ENCODE data around the gene CEP135. TPM values are rescaled to one million over a fixed set of nuclear protein-coding genes. Genes with fewer than 3 reads are reported as not detected.

CEP135 gene
- total RNA-seq, 1 donor from 2014 or later = 30.2 TPM

- POLR2A ChIA-PET = no interaction called here
- no peak overlapping the region for H3K4me3 Mint-ChIP-seq
- TF ChIP-seq, protein P1, sequence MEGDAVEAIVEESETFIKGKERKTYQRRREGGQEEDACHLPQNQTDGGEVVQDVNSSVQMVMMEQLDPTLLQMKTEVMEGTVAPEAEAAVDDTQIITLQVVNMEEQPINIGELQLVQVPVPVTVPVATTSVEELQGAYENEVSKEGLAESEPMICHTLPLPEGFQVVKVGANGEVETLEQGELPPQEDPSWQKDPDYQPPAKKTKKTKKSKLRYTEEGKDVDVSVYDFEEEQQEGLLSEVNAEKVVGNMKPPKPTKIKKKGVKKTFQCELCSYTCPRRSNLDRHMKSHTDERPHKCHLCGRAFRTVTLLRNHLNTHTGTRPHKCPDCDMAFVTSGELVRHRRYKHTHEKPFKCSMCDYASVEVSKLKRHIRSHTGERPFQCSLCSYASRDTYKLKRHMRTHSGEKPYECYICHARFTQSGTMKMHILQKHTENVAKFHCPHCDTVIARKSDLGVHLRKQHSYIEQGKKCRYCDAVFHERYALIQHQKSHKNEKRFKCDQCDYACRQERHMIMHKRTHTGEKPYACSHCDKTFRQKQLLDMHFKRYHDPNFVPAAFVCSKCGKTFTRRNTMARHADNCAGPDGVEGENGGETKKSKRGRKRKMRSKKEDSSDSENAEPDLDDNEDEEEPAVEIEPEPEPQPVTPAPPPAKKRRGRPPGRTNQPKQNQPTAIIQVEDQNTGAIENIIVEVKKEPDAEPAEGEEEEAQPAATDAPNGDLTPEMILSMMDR (IDR thresholded peaks at IDR 0.05) = no peak
- no peaks in the 10 kb centered on the region for H3K9me3 Mint-ChIP-seq
- no peaks in the 10 kb centered on the region for H3K27me3 Mint-ChIP-seq
- intact Hi-C loops (cut with micrococcal nuclease) = no loop called here
- DNase-seq (no peak), ATAC-seq (ENCODE audit: low read depth) (no peak)
- CTCF ChIA-PET = no interaction called here
- H3K27ac Mint-ChIP-seq = no peak overlapping the region
- peaks cover 66% of the 10 kb centered on the region for H3K36me3 Mint-ChIP-seq (ENCODE audit: low read depth)
- H3K4me1 Mint-ChIP-seq = no peaks in the 10 kb centered on the region
These were observed 24.9 kb downstream of the CEP135 start for GRCh38 chr4:55973650-55974049.

DNA sequence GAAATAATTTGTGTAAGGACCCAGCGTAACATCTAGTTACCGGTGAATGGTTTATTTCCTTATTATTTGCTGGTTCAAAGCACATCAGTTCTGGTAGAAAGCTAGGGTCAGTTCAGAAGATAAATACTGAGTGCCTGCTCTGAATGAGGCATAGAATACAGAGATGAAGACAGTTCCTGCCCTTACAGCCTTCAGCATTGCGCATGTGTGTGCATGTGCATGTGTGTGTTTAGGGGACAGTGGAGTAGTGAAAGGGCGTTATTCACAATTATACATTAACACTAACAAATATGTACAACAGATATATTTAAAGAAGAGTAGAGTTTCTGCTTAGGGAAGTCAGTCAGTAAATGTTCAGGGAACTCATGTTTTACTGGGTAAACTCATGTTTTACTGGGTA is 29.1 kb downstream of the CEP135 start:
- no peak for DNase-seq
- no peaks in the 10 kb centered on the region for H3K9me3 Mint-ChIP-seq
- H3K27ac Mint-ChIP-seq = no peak overlapping the region
- H3K4me1 Mint-ChIP-seq = peaks cover 34% of the 10 kb centered on the region
- ChIA-PET POLR2A (interaction anchor here (0.9 kb wide), 1 partner anchor 29 kb away, joined by 3 read pairs; the partner anchor contains the start of gene CEP135), CTCF (interaction anchor here (3.2 kb wide), 1 partner anchor 29 kb away, joined by 14 read pairs; the partner anchor contains the start of gene CEP135)
- H3K4me3 Mint-ChIP-seq = no peak overlapping the region
- TF ChIP-seq, protein P1 (IDR thresholded peaks at IDR 0.05) = no peak
- H3K36me3 Mint-ChIP-seq (ENCODE audit: low read depth) = peaks cover 66% of the 10 kb centered on the region
- intact Hi-C loops (cut with micrococcal nuclease) = loop anchor here (2.0 kb wide), 1 partner anchor 15 kb away; no protein-coding TSS in a partner anchor
- no peaks in the 10 kb centered on the region for H3K27me3 Mint-ChIP-seq
- no peak for ATAC-seq (ENCODE audit: low read depth)

DNA sequence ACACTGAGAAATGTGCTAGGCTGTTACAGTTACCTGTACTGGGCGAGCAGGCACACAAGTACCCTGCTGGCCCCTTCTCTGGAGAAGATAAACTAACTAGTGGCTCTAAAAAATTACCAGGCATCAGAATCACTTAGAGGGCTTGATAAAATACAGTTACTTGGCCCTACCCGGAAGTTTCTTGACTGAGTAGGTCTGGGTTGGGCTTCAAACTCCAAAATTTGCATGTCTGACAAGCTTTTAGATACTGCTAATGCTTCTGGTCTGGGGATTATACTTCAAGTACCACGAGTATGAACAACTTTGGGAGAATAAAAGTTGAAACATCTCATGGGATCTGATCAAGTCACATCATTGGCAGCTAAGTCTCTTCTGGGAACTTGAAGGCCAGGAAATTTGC is 30.8 kb downstream of the CEP135 start:
- intact Hi-C loops (cut with micrococcal nuclease) = loop anchor here (1.0 to 2.0 kb wide), 2 partner anchors 13 to 31 kb away; partner anchors contain the start of gene CEP135
- Mint-ChIP-seq H3K27ac (peak overlapping the region; percentile 73), H3K27me3 (no peaks in the 10 kb centered on the region), H3K9me3 (no peaks in the 10 kb centered on the region), H3K4me3 (peak overlapping the region; percentile 29), H3K36me3 (ENCODE audit: low read depth) (peaks cover 64% of the 10 kb centered on the region), H3K4me1 (peaks cover 37% of the 10 kb centered on the region)
- TF ChIP-seq, protein P1 (IDR thresholded peaks at IDR 0.05) = no peak
- ATAC-seq (ENCODE audit: low read depth) = peak; percentile 82
- no peak for DNase-seq
- ChIA-PET POLR2A (interaction anchor here (2.9 kb wide), 1 partner anchor 31 kb away, joined by 21 read pairs; the partner anchor contains the start of gene CEP135), CTCF (interaction anchor here (3.2 kb wide), 1 partner anchor 31 kb away, joined by 14 read pairs; the partner anchor contains the start of gene CEP135)

DNA sequence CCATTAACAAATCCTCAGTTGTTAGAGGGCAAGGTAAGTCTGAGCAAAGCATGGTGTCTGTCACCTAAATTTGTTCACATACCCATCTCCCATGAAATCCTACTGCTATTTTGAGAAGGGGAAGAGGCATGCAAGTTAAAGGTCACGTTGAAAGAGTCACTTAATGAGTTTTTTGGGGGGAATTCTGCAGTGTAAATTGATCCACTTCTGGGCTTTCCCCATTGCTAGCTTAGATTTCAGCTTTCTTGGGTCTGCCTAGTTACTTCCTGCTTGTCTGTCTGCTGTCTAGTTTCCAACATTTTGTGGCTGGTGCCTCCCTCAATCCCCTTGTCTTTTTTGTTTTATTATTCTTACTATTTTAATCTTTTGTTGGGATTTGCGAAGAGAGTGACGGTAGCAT is 32.0 kb downstream of the CEP135 start:
- Mint-ChIP-seq H3K27ac (peak overlapping the region; percentile 85), H3K27me3 (no peaks in the 10 kb centered on the region), H3K4me1 (peaks cover 37% of the 10 kb centered on the region), H3K36me3 (ENCODE audit: low read depth) (peaks cover 62% of the 10 kb centered on the region), H3K9me3 (no peaks in the 10 kb centered on the region), H3K4me3 (peak overlapping the region; percentile 72)
- ChIA-PET POLR2A (interaction anchor here (1.1 to 2.9 kb wide), 3 partner anchors 11 to 33 kb away, joined by 4 to 21 read pairs (median 4); partner anchors contain the start of gene CEP135), CTCF (interaction anchor here (0.9 to 3.2 kb wide), 2 partner anchors 10 to 32 kb away, joined by 4 to 14 read pairs; partner anchors contain the start of gene CEP135)
- no peak for DNase-seq
- TF ChIP-seq, protein P1 (IDR thresholded peaks at IDR 0.05) = no peak
- ATAC-seq (ENCODE audit: low read depth) = peak; percentile 45
- intact Hi-C loops (cut with micrococcal nuclease) = no loop called here

- Mint-ChIP-seq H3K4me1 (peaks cover 37% of the 10 kb centered on the region), H3K9me3 (no peaks in the 10 kb centered on the region), H3K27ac (no peak overlapping the region), H3K4me3 (no peak overlapping the region), H3K36me3 (ENCODE audit: low read depth) (peaks cover 72% of the 10 kb centered on the region), H3K27me3 (no peaks in the 10 kb centered on the region)
- ATAC-seq (ENCODE audit: low read depth) (no peak), DNase-seq (no peak)
- TF ChIP-seq, protein P1 (IDR thresholded peaks at IDR 0.05) = no peak
- ChIA-PET CTCF (interaction anchor here (0.6 kb wide), 1 partner anchor 318 kb away, joined by 4 read pairs; no protein-coding TSS in a partner anchor), POLR2A (no interaction called here)
- intact Hi-C loops (cut with micrococcal nuclease) = no loop called here
These were observed 34.2 kb downstream of the CEP135 start for GRCh38 chr4:55982976-55983375.

Measured in activated B cell treated with CpG ODN at 0.5 μM for 24 hours (primary cell).